Omental fat pad (tissue), 4 donors: ENCODE measurements around the gene TUBA8. TPM values are rescaled to one million over a fixed set of nuclear protein-coding genes. Genes with fewer than 3 reads are reported as not detected.
"Not testable (repeated sequence)": the region's sequence is repeated elsewhere in the genome, so short reads cannot be mapped to it uniquely, and the experiment has no call there.

Experiments used
- ATAC-seq: fragments of 150-250 bp; one replicate; pipeline ENCODE4 v1.9.1; 2016; ENCODE audit warnings: mild to moderate bottlenecking, moderate library complexity; ENCODE audit not compliant: low FRiP score
- DNase-seq: peaks from one replicate; pipeline ENCODE4 v3.0.0-alpha.2; 2019; ENCODE audit warnings: low spot score
- CTCF ChIP-seq, 3 donors: fragments of 450-650 bp; IDR thresholded peaks; one replicate each; pipeline ENCODE4 v1.5.1; 2016 to 2017; ENCODE audit warnings: antibody characterized with exemption in 3 of 3, mild to moderate bottlenecking in 3 of 3, moderate library complexity in 2 of 3
- total RNA-seq, 4 donors: library from RNA; depleted of rRNA; stranded (reverse); fragments of >200 nt; gene quantifications; one replicate each; pipeline ENCODE4 v1.1.0, GENCODE V29; 2016

TUBA8 gene
- total RNA-seq, 4 donors from 2014 or later = 3.2 to 12.1 (median 4.4) TPM

GRCh38 chr22:18121506-18121905, 10.9 kb downstream of the TUBA8 start:
- no peak for DNase-seq
- TF ChIP-seq CTCF (IDR thresholded peaks at IDR 0.05) = no peak
- ATAC-seq = no peak

GRCh38 chr22:18121954-18122554, 11.4 kb downstream of the TUBA8 start:
- ATAC-seq = no peak
- no peak for TF ChIP-seq CTCF (IDR thresholded peaks at IDR 0.05)
- no peak for DNase-seq

GRCh38 chr22:18123476-18124025, 12.9 kb downstream of the TUBA8 start:
- not testable (repeated sequence) for ATAC-seq, DNase-seq

- DNase-seq (no peak), ATAC-seq (no peak)
Observed at GRCh38 chr22:18126606-18127005, 16.0 kb downstream of the TUBA8 start.

GRCh38 chr22:18130018-18130417, 19.4 kb downstream of the TUBA8 start:
- TF ChIP-seq CTCF (IDR thresholded peaks at IDR 0.05) = no peak
- DNase-seq = no peak
- ATAC-seq = no peak

More at GRCh38 chr22:18126606-18127005, 16.0 kb downstream of the TUBA8 start:
- TF ChIP-seq CTCF (IDR thresholded peaks at IDR 0.05) = no peak

- no peak for TF ChIP-seq CTCF (IDR thresholded peaks at IDR 0.05)
- ATAC-seq (no peak), DNase-seq (no peak)
Observed at GRCh38 chr22:18130699-18131429, 20.3 kb downstream of the TUBA8 start.

GRCh38 chr22:18133452-18133851, 22.8 kb downstream of the TUBA8 start:
- no peak for TF ChIP-seq CTCF (IDR thresholded peaks at IDR 0.05)
- DNase-seq (no peak), ATAC-seq (peak; percentile 56)
